Measurements from ENCODE around the gene SLC26A8.

DNA sequence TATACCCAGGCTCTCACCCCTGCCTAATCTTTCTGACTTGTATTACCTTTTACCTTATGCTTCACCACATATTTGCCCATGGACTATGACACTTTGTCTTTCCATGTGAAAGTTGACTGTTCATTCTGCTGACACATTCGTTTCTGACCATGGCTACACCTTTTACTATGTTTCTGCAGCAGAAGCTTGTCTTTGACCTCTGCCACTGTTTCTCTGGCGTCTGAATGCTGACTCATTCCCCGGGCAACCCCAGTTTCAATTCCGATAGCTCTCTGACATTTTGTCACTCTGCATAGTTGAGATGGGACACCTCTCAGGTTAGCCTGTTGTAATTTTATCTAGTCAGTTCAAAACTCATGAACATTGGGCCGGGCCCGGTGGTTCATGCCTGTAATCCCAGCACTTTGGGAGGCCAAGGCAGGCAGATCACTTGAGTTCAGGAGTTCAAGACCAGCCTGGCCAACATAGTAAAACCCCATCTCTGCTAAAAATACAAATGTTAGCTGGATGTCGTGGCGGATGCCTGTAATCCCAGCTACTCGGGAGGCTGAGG, 50.7 kb downstream of the SLC26A8 start:
- TF ChIP-seq, protein P1, sequence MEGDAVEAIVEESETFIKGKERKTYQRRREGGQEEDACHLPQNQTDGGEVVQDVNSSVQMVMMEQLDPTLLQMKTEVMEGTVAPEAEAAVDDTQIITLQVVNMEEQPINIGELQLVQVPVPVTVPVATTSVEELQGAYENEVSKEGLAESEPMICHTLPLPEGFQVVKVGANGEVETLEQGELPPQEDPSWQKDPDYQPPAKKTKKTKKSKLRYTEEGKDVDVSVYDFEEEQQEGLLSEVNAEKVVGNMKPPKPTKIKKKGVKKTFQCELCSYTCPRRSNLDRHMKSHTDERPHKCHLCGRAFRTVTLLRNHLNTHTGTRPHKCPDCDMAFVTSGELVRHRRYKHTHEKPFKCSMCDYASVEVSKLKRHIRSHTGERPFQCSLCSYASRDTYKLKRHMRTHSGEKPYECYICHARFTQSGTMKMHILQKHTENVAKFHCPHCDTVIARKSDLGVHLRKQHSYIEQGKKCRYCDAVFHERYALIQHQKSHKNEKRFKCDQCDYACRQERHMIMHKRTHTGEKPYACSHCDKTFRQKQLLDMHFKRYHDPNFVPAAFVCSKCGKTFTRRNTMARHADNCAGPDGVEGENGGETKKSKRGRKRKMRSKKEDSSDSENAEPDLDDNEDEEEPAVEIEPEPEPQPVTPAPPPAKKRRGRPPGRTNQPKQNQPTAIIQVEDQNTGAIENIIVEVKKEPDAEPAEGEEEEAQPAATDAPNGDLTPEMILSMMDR (IDR thresholded peaks at IDR 0.05), result no peak
- no peak for TF ChIP-seq POLR2AphosphoS5 (IDR thresholded peaks at IDR 0.05; ENCODE audit: insufficient read depth in 1 of 2, low read depth in 1 of 2)

Data from vagina (tissue), 2 donors.